GM10266 (cell line): Measurements from ENCODE around the gene ABHD2.
"Not testable (repeated sequence)": the region's sequence is repeated elsewhere in the genome, so short reads cannot be mapped to it uniquely, and the experiment has no call there.

Experiments
- DNase-seq: peaks from one replicate; pipeline ENCODE4 v3.0.0; 2012; ENCODE audit errors: extremely low spot score
- TF ChIP-seq, protein P1 (sequence below): IDR thresholded peaks from 2 replicates; pipeline ENCODE4 v1.5.1; 2012; ENCODE audit warnings: mild to moderate bottlenecking, low read depth; ENCODE audit not compliant: control insufficient read depth, insufficient read depth; ENCODE audit errors: missing control alignments

The ABHD2 gene

DNA sequence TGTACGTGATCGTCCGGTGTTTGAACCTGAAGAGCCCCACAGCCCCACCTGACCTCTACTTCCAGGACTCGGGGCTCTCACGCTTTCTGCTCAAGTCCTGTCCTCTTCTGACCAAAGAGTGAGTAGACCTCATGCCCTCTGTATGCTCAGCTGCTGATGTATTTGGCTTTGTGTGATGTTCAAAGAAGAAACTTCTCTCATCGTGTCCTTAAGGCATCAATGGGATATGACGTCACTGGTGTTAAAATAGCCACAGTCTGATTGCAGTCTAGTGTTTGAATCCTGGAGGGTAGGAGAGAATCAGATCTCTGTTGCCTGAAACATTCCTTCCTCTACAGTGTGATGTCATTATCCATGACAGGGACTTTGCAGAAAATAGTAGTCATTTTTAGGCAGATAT lies 28.1 kb downstream of the ABHD2 start:
- no peak for DNase-seq

GRCh38 chr15:89117790-89118189 lies 29.5 kb downstream of the ABHD2 start:
- DNase-seq, result no peak
- TF ChIP-seq, protein P1, sequence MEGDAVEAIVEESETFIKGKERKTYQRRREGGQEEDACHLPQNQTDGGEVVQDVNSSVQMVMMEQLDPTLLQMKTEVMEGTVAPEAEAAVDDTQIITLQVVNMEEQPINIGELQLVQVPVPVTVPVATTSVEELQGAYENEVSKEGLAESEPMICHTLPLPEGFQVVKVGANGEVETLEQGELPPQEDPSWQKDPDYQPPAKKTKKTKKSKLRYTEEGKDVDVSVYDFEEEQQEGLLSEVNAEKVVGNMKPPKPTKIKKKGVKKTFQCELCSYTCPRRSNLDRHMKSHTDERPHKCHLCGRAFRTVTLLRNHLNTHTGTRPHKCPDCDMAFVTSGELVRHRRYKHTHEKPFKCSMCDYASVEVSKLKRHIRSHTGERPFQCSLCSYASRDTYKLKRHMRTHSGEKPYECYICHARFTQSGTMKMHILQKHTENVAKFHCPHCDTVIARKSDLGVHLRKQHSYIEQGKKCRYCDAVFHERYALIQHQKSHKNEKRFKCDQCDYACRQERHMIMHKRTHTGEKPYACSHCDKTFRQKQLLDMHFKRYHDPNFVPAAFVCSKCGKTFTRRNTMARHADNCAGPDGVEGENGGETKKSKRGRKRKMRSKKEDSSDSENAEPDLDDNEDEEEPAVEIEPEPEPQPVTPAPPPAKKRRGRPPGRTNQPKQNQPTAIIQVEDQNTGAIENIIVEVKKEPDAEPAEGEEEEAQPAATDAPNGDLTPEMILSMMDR, result no peak

More for the DNA sequence above, 28.1 kb downstream of the ABHD2 start:
- TF ChIP-seq, protein P1, result no peak

GRCh38 chr15:89118481-89118989 lies 30.3 kb downstream of the ABHD2 start:
- TF ChIP-seq, protein P1, result no peak

DNA sequence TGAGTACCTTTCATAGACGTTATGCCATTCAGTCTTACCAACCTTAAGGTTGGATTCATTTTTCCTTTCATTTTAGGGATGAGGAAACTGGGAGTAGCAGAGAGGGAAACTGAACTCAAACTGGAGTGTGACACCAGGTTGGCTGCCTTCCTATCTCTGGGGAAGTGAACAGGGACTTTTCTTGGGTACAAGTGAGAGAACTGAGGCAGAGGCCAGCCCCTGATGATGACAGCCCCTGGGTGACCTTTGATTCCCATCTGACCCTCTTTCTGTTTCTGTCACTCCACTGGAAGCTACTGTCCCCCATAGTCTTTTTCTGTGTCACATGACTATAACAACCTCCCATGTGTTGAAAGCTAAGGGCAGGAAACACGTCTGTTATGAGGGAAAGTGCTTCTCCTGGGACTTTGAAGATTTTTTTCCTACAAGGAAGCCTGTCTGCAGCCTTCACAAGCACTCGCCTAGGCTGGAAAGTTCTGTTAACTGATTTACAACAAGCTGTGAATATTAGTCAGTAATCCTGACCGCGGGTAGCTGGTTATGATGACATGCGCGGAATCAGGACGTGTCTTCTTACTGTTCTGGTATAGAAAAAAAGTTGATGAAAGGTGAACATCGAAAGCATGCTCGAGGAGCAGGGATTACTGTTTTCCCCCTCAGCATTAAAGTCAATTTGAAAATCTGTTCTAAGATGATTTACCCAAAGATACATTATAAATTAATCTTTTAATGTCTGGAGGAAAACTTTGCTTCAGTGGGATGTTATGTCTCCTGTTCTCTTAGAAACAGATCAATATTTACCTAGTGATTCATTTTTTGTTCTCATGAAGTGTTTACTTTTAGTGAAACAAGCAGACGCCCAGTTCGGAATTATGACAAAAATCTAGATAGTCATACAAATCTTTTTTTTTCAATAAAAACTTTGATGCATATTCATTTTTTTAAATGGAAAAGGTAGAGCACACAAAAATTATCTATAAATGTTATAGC lies 31.5 kb downstream of the ABHD2 start:
- no peak for DNase-seq

More at GRCh38 chr15:89118481-89118989, 30.3 kb downstream of the ABHD2 start:
- no peak for DNase-seq

DNA sequence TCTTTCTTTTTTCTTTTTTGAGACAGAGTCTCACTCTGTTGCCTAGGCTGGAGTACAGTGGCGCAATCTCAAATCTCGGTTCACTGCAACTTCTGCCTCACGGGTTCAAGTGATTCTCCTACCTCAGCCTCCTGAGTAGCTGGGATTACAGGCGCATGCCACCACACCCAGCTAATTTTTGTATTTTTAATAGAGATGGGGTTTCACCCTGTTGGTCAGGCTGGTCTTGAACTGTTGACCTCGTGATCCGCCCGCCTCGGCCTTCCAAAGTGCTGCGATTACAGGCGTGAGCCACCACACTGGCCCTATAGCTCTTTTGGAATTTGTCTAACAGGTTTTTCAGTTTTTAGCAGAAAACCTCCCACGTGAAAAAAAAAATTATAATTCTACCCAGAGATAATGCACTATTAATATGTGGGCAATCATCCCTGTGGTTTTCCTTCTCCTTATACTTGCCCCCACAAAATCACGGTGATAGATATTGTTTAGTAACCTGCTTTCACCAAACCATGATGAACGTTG lies 32.3 kb downstream of the ABHD2 start:
- DNase-seq, result not testable (repeated sequence)

More for the DNA sequence above, 31.5 kb downstream of the ABHD2 start:
- TF ChIP-seq, protein P1, result no peak

- DNase-seq, result no peak
- TF ChIP-seq, protein P1, result no peak
Measured at GRCh38 chr15:89121414-89121813, 33.2 kb downstream of the ABHD2 start.

DNA sequence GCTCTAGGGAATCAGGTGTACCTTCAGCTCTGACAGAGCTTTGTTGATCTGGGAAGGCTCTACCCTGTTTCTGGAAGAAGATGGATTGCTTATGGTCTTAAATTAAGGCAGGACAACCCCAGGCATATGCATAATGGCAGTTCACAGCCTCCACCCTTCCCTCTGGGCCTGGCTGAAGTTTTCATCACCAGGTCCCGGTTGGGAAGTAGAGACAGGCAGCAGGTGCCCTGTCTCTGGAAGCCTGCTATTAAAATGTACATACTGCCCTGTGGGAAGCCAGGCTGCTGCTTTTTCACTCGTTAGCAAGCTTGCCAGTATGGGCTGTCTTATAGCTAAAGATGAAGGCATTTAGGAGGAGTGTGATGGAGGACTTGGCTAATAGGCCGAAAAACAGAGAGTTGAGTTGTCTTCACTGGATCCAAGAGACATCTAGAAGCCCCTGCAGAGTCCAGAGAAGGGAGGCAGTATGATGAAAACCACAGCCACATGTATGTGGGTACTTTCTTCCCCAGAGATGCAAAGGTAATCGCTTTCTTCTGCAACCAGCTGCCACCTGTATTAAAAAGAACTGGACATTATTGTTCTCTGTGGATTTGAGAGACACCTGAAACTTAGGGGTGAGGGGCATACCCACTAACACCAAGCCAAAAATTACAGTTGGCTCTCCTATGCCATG lies 34.4 kb downstream of the ABHD2 start:
- TF ChIP-seq, protein P1, result no peak
- DNase-seq, result no peak
